PC-9 (cell line): ENCODE data around the gene IP6K2. TPM values are rescaled to one million over a fixed set of nuclear protein-coding genes. Genes with fewer than 3 reads are reported as not detected.

Experiments used
- BruUV-seq: library from RNA; stranded (reverse); fragments of 400-500 nt; replicated peaks from 2 replicates; lab custom pipeline; 2021; lab: Mats Ljungman, UMichigan
- CTCF ChIA-PET: fragments of 300-600 bp; sonication (Branson Sonifier 250); formaldehyde crosslinking; loops from one replicate; lab custom pipeline; 2022; ENCODE audit warnings: antibody characterized with exemption; lab: Charles Lee
- POLR2A ChIA-PET: fragments of 300-600 bp; sonication (Branson Sonifier 250); formaldehyde crosslinking; loops from one replicate; lab custom pipeline; 2022; ENCODE audit warnings: antibody characterized with exemption; ENCODE audit not compliant: unreplicated experiment; lab: Charles Lee
- DNase-seq, 2 experiments: peaks; one replicate each; pipeline versions ENCODE4 v3.0.0 to v3.0.0-alpha.2; 2015 to 2022; ENCODE audit warnings: mixed read lengths in 1 of 2
- H2AFZ ChIP-seq: fragments of 200-600 bp; sonication (generic); 2 replicates; pipeline ENCODE4 v1.8.1; 2017; ENCODE audit warnings: antibody characterized with exemption
- H3F3A ChIP-seq: fragments of 200-600 bp; sonication (generic); 2 replicates; pipeline ENCODE4 v1.8.1; 2017; ENCODE audit warnings: antibody characterized with exemption, mild to moderate bottlenecking, low read depth; ENCODE audit not compliant: insufficient read depth
- H3K27ac ChIP-seq: fragments of 200-600 bp; sonication (generic); 2 replicates; pipeline ENCODE4 v1.6.1; 2016; ENCODE audit warnings: mixed run types
- H3K27me3 ChIP-seq: fragments of 200-600 bp; sonication (generic); 2 replicates; pipeline ENCODE4 v1.6.1; 2016; ENCODE audit warnings: low read depth, mixed run types; ENCODE audit not compliant: insufficient read depth
- H3K36me3 ChIP-seq: fragments of 200-600 bp; sonication (generic); 2 replicates; pipeline ENCODE4 v1.6.1; 2016; ENCODE audit warnings: low read depth, mixed run types
- H3K4me1 ChIP-seq: fragments of 200-600 bp; sonication (generic); replicated peaks from 2 replicates; pipeline ENCODE4 v1.6.1; 2016; ENCODE audit warnings: mixed run types; ENCODE audit not compliant: insufficient read depth
- H3K4me2 ChIP-seq: fragments of 200-600 bp; sonication (generic); 2 replicates; pipeline ENCODE4 v1.6.1; 2017; ENCODE audit warnings: mixed run types
- H3K4me3 ChIP-seq: fragments of 200-600 bp; sonication (generic); 2 replicates; pipeline ENCODE4 v1.6.1; 2016; ENCODE audit warnings: mixed run types
- H3K79me2 ChIP-seq: fragments of 200-600 bp; sonication (generic); 2 replicates; pipeline ENCODE4 v1.6.1; 2017; ENCODE audit warnings: low read depth, mixed run types
- H3K9me2 ChIP-seq: fragments of 200-600 bp; sonication (generic); 2 replicates; pipeline ENCODE4 v1.8.1; 2017; ENCODE audit warnings: mild to moderate bottlenecking; ENCODE audit not compliant: insufficient read depth
- H3K9me3 ChIP-seq: fragments of 200-600 bp; sonication (generic); 2 replicates; pipeline ENCODE4 v1.8.1; 2016; ENCODE audit warnings: low read depth; ENCODE audit not compliant: insufficient read depth
- H4K20me1 ChIP-seq: fragments of 200-600 bp; sonication (generic); 2 replicates; pipeline ENCODE4 v1.8.1; 2017; ENCODE audit not compliant: insufficient read depth
- EZH2 ChIP-seq: fragments of 200-600 bp; sonication (generic); IDR thresholded peaks from 2 replicates; pipeline ENCODE4 v1.8.0; 2017; ENCODE audit warnings: antibody characterized with exemption, low read depth
- intact Hi-C: fragments of 100-400 bp; cut with micrococcal nuclease; formaldehyde crosslinking; loops from one replicate; pipeline ENCODE4 v1.10.0; 2022; ENCODE audit not compliant: unreplicated experiment
- total RNA-seq: library from RNA; stranded (reverse); gene quantifications from 2 replicates; pipeline ENCODE4 v1.2.3, GENCODE V29; 2021
- TF ChIP-seq, protein P1 (sequence below): fragments of 200-600 bp; sonication (generic); conservative IDR thresholded peaks from 2 replicates; pipeline ENCODE4 v1.6.1; 2017; ENCODE audit warnings: mixed run types, antibody characterized with exemption, mild to moderate bottlenecking, moderate library complexity

Gene IP6K2
- total RNA-seq, 1 experiment from 2014 or later = 123 TPM

DNA sequence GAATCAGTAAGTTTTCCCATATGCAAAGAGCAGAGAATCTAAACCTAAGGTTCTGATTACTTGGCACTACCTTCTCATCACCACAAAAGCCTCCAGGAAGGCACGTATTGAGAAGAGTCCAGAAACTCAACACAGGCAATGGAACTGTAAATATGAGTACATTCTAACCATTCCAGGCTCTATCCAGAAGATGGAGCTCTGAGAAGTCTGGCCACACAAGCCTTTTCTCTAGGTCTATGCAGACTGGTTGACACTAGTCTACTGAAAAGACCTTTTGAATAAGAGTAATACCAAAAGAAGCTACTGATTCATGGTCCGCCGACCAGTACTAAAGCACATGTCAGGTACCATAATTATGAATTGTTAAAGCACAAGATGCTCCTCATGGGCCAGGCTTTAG lies 19.1 kb downstream of the IP6K2 start:
- no TSS peak for BruUV-seq
- peaks cover 94% of the 10 kb centered on the region for H4K20me1 ChIP-seq

DNA sequence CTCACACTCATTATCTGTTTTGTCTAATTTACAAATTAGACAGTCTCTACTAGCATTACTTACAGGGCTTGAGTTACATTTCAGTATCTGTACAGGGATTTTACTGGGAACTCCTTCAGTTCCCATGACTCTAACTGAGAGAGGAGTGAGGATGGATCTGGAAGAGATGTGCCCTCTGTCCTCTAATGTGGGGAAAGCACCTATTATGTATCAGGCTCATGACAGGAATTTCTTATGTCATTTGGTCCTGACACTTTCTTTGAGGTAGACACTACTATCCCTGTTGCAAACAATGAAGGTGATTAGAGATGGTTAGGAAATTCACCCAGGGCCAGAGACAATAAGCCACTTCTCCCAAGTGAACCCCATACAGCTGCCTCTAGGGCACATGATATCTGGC lies 20.4 kb downstream of the IP6K2 start:
- H3K9me3 ChIP-seq = no peaks in the 10 kb centered on the region
- peaks cover 89% of the 10 kb centered on the region for H4K20me1 ChIP-seq
- no peak overlapping the region for H3K4me3 ChIP-seq
- intact Hi-C loops = no loop called here
- H3K9me2 ChIP-seq = no peaks in the 10 kb centered on the region
- BruUV-seq = no TSS peak
- H3K27me3 ChIP-seq = no peaks in the 10 kb centered on the region
- H3K79me2 ChIP-seq = peaks cover 73% of the 10 kb centered on the region
- CTCF ChIA-PET = no interaction called here
- no peak for DNase-seq
- H3K4me2 ChIP-seq = no peak overlapping the region
- POLR2A ChIA-PET = no interaction called here
- H3F3A ChIP-seq = peaks cover 45% of the 10 kb centered on the region
- 0 out of 2 replicates have a peak overlapping the region, but pooled peaks have one; percentile 29 for H3K27ac ChIP-seq
- TF ChIP-seq, protein P1, sequence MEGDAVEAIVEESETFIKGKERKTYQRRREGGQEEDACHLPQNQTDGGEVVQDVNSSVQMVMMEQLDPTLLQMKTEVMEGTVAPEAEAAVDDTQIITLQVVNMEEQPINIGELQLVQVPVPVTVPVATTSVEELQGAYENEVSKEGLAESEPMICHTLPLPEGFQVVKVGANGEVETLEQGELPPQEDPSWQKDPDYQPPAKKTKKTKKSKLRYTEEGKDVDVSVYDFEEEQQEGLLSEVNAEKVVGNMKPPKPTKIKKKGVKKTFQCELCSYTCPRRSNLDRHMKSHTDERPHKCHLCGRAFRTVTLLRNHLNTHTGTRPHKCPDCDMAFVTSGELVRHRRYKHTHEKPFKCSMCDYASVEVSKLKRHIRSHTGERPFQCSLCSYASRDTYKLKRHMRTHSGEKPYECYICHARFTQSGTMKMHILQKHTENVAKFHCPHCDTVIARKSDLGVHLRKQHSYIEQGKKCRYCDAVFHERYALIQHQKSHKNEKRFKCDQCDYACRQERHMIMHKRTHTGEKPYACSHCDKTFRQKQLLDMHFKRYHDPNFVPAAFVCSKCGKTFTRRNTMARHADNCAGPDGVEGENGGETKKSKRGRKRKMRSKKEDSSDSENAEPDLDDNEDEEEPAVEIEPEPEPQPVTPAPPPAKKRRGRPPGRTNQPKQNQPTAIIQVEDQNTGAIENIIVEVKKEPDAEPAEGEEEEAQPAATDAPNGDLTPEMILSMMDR = no peak
- TF ChIP-seq EZH2 = no peak
- H3K36me3 ChIP-seq = peaks cover 13% of the 10 kb centered on the region
- H3K4me1 ChIP-seq = peaks cover 18% of the 10 kb centered on the region
- no peak overlapping the region for H2AFZ ChIP-seq

More for the DNA sequence above, 19.1 kb downstream of the IP6K2 start:
- peaks cover 80% of the 10 kb centered on the region for H3K79me2 ChIP-seq
- CTCF ChIA-PET = no interaction called here
- H3K27me3 ChIP-seq = no peaks in the 10 kb centered on the region
- no peak overlapping the region for H3K27ac ChIP-seq
- H3K9me2 ChIP-seq = no peaks in the 10 kb centered on the region
- peaks cover 43% of the 10 kb centered on the region for H3F3A ChIP-seq
- no peaks in the 10 kb centered on the region for H3K9me3 ChIP-seq
- POLR2A ChIA-PET = no interaction called here
- H3K4me1 ChIP-seq = peaks cover 18% of the 10 kb centered on the region
- peaks cover 10% of the 10 kb centered on the region for H3K36me3 ChIP-seq
- no peak for TF ChIP-seq EZH2
- TF ChIP-seq, protein P1 = no peak
- H3K4me3 ChIP-seq = no peak overlapping the region
- intact Hi-C loops = no loop called here
- H3K4me2 ChIP-seq = no peak overlapping the region
- DNase-seq = no peak
- no peak overlapping the region for H2AFZ ChIP-seq

DNA sequence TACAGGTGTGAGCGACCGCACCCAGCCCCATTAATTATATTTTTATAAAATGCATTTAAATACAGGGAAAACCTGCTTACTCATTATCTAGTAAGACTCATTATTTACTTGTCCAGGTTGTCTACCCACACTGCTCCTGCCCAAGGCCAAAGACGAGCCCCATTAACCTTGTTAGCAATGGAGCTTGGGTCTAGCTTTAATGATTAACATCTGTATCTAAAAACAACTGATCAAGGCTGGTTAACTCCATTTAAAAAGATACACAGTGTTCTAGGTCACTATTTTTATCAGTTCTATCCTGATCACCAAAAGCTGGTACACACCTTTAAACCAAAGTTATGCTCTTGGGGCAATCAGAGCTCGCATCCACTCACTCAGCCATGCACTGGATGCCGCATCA lies 20.9 kb downstream of the IP6K2 start:
- peaks cover 47% of the 10 kb centered on the region for H3F3A ChIP-seq
- BruUV-seq = no TSS peak
- ChIA-PET CTCF (no interaction called here), POLR2A (interaction anchor here (0.6 to 0.8 kb wide), 3 partner anchors 19 to 226 kb away, joined by 3 to 8 read pairs (median 5); no protein-coding TSS in a partner anchor)
- H4K20me1 ChIP-seq = peaks cover 85% of the 10 kb centered on the region
- peaks cover 13% of the 10 kb centered on the region for H3K36me3 ChIP-seq
- peaks cover 18% of the 10 kb centered on the region for H3K4me1 ChIP-seq
- intact Hi-C loops = no loop called here
- H3K9me3 ChIP-seq = no peaks in the 10 kb centered on the region
- H3K79me2 ChIP-seq = peaks cover 69% of the 10 kb centered on the region
- H3K4me2 ChIP-seq = no peak overlapping the region
- H3K4me3 ChIP-seq = no peak overlapping the region
- DNase-seq = no peak
- no peak for TF ChIP-seq EZH2
- TF ChIP-seq, protein P1 = no peak
- H3K9me2 ChIP-seq = no peaks in the 10 kb centered on the region
- H3K27ac ChIP-seq = 0 out of 2 replicates have a peak overlapping the region, but pooled peaks have one; percentile 29
- H3K27me3 ChIP-seq = no peaks in the 10 kb centered on the region
- no peak overlapping the region for H2AFZ ChIP-seq
